WI38 (cell line): ENCODE measurements around the gene PSEN1.

ENCODE experiments used
- H3K4me3 ChIP-seq: 2 replicates; pipeline ENCODE4 v1.5.1; 2011; ENCODE audit warnings: low read depth, mild to moderate bottlenecking, control low read depth, low read length
- TF ChIP-seq, protein P1 (sequence below): IDR thresholded peaks from 2 replicates; pipeline ENCODE4 v1.5.1; 2012; ENCODE audit warnings: low read depth, mild to moderate bottlenecking, control low read depth, low read length

The PSEN1 gene

GRCh38 chr14:73142216-73142615, 5.9 kb downstream of the PSEN1 start:
- TF ChIP-seq, protein P1, sequence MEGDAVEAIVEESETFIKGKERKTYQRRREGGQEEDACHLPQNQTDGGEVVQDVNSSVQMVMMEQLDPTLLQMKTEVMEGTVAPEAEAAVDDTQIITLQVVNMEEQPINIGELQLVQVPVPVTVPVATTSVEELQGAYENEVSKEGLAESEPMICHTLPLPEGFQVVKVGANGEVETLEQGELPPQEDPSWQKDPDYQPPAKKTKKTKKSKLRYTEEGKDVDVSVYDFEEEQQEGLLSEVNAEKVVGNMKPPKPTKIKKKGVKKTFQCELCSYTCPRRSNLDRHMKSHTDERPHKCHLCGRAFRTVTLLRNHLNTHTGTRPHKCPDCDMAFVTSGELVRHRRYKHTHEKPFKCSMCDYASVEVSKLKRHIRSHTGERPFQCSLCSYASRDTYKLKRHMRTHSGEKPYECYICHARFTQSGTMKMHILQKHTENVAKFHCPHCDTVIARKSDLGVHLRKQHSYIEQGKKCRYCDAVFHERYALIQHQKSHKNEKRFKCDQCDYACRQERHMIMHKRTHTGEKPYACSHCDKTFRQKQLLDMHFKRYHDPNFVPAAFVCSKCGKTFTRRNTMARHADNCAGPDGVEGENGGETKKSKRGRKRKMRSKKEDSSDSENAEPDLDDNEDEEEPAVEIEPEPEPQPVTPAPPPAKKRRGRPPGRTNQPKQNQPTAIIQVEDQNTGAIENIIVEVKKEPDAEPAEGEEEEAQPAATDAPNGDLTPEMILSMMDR: no peak

GRCh38 chr14:73143003-73143402, 6.7 kb downstream of the PSEN1 start:
- TF ChIP-seq, protein P1: no peak
- no peak overlapping the region for H3K4me3 ChIP-seq

More at GRCh38 chr14:73142216-73142615, 5.9 kb downstream of the PSEN1 start:
- no peak overlapping the region for H3K4me3 ChIP-seq

GRCh38 chr14:73143617-73144016, 7.3 kb downstream of the PSEN1 start:
- H3K4me3 ChIP-seq: no peak overlapping the region
- TF ChIP-seq, protein P1: no peak

DNA sequence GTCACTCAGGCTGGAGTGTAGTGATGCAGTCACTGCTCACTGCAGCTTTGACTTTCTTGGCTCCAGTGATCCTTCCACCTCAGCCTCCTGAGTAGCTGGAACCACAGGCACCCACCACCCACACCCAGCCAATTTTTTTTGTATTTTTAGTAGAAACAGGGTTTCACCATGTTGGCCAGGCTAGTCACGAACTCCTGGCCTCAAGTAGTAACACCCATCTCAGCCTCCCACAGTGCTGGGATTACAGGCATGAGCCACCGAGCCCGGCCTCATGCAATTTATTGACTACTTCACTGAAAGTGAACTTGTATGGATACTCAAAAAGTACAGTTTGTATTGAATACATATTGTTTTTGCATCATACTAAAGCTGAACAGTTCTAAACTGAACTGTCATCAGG, 9.1 kb downstream of the PSEN1 start:
- H3K4me3 ChIP-seq: no peak overlapping the region
- TF ChIP-seq, protein P1: no peak

- no peak overlapping the region for H3K4me3 ChIP-seq
- TF ChIP-seq, protein P1: no peak
Measured at GRCh38 chr14:73146111-73146510, 9.8 kb downstream of the PSEN1 start.

- TF ChIP-seq, protein P1: no peak
- no peak overlapping the region for H3K4me3 ChIP-seq
Measured at GRCh38 chr14:73149753-73150152, 13.4 kb downstream of the PSEN1 start.

DNA sequence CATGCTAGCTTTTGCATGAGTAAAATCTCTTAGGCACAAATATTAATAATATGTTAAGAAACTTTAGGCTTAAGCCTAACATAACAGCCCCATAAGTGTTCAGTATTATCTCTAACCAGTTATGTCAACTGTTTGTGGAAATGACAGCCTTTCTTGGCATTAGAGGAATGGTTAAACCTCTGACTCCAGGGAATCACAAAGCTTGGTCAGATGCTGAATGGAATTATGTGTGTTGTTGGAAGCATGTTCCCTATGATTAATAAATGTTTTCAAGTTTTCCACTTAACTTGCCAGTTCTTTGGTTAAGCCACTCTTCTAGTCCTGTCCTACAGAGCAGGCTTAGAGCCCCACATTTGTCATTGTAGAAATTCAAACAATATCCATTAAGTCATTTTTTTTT, 17.0 kb downstream of the PSEN1 start:
- H3K4me3 ChIP-seq: no peak overlapping the region
- TF ChIP-seq, protein P1: no peak
